ENCODE data around the gene ACER3. TPM values are rescaled to one million over a fixed set of nuclear protein-coding genes. Genes with fewer than 3 reads are reported as not detected.
"Not testable (repeated sequence)": the region's sequence is repeated elsewhere in the genome, so short reads cannot be mapped to it uniquely, and the experiment has no call there.

The ACER3 gene
- total RNA-seq, 4 donors from 2014 or later: 19.0 to 26.6 (median 22.0) TPM

DNA sequence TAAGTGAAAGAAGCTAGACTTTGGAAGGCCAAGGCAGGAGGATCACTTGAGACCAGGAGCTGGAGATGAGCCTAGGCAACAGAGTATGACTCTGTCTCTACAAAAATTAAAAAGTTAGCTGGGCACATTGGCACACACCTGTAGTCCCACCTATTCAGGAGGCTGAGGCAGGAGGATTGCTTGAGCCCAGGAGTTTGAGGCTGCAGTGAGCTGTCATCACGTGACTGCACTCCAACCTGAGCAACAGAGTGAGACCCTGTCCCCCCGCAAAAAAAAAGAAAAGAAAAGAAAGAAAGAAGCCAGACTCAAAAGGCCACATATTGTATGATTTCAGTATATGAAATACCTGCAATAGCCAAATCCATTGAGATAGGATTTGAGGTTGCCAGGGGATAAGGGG lies 198.2 kb downstream of the ACER3 start:
- DNase-seq (ENCODE audit: low spot score) (no peak), ATAC-seq (ENCODE audit: low FRiP score) (no peak)
- TF ChIP-seq, protein P1, sequence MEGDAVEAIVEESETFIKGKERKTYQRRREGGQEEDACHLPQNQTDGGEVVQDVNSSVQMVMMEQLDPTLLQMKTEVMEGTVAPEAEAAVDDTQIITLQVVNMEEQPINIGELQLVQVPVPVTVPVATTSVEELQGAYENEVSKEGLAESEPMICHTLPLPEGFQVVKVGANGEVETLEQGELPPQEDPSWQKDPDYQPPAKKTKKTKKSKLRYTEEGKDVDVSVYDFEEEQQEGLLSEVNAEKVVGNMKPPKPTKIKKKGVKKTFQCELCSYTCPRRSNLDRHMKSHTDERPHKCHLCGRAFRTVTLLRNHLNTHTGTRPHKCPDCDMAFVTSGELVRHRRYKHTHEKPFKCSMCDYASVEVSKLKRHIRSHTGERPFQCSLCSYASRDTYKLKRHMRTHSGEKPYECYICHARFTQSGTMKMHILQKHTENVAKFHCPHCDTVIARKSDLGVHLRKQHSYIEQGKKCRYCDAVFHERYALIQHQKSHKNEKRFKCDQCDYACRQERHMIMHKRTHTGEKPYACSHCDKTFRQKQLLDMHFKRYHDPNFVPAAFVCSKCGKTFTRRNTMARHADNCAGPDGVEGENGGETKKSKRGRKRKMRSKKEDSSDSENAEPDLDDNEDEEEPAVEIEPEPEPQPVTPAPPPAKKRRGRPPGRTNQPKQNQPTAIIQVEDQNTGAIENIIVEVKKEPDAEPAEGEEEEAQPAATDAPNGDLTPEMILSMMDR (IDR thresholded peaks at IDR 0.05): no peak

DNA sequence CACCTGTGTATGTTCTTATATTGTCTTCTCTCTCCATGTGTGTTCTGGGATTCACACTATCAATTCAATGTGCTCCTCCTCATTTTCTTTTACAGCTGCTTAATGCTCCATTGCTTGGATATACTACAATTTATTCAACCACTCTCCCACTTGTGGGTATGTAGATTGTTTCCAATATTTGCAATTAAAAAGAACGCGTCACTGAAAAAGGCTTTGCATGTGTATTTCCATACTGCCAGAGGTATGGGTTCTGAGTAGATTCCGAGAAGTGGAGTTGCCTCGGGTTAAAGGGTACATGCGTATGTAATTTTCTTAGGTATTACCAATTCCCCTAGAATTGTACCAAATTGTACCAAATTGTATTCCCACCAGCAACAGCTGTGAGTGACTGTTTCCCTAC lies 199.1 kb downstream of the ACER3 start:
- DNase-seq (ENCODE audit: low spot score) (no peak), ATAC-seq (ENCODE audit: low FRiP score) (no peak)
- TF ChIP-seq, protein P1 (IDR thresholded peaks at IDR 0.05): no peak

DNA sequence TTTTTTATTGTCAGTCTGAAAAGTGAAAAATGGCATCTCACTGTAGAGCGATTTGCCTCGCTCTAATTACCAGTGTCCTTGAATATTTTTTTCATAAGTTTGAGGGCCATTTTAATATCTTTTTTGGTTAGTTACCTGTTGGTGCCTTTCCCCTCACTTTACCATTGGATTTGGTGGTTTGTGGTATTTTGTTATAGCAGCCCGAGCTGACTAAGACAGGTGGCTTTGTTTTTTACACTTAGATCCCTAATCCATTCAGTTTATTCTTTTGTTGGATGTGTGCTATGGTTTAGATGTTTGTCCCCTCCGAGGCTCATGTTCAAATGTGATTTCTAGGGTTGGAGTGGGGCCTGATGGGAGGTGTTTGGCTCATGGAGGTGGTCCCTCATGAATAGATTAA lies 199.5 kb downstream of the ACER3 start:
- no peak for ATAC-seq (ENCODE audit: low FRiP score)
- no peak for DNase-seq (ENCODE audit: low spot score)
- TF ChIP-seq, protein P1 (IDR thresholded peaks at IDR 0.05): no peak

DNA sequence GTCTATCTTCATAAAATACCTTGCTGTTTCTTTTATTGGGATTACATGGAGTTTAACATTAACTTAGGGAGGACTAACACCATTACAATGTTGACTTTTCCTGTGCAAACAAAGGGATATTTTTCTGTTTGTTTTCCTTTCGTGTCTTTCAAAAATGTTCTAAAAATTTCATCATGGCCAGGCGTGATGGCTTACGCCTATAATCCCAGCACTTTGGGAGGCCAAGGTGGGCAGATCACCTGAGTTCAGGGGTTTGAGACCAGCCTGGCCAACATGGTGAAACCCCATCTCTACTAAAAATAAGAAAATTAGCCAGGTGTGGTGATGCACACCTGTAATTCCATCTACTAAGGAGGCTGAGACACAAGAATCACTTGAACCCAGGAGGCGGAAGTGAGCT lies 200.5 kb downstream of the ACER3 start:
- ATAC-seq (ENCODE audit: low FRiP score): not testable (repeated sequence)

DNA sequence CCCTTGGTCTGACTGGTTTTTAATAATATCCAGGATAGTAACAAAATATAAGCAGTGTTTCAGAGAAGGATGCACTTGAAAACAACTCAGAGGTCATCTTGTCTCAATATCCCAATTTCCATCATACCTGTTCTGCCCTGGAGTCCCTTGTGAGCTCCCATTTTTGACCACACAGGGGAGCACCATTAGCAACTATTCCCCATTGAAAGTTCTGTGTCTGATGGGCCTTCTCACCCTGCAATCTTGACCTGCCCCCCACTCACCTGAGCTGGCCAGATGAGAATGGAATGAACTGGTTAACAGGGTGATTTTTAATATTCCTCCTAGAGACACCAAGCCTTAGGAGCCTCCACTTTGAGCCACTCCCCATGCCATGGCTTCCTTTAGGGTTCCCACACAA lies 202.2 kb downstream of the ACER3 start:
- DNase-seq (ENCODE audit: low spot score) (no peak), ATAC-seq (ENCODE audit: low FRiP score) (no peak)
- TF ChIP-seq, protein P1 (IDR thresholded peaks at IDR 0.05): no peak

More for the DNA sequence above, 200.5 kb downstream of the ACER3 start:
- not testable (repeated sequence) for DNase-seq (ENCODE audit: low spot score)

DNA sequence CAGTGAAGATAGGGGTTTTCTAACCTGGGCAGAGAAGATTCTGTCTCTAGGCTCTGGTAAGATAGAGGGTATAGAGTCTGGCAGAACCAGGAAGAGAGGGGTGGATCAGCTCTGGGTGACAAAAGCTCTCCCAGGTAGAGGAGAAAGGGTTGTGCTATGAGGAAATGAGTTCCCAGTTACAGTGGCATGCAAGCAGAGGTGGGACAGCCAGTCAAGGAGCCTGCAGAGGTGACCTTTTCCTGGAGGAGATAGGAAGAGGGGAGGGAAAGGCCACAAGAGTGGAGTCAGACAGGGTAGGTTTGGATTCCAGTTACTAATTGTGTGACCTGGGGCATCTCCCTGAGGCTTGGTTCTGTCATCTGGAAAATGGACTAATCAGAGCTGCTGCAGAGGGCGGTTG lies 202.7 kb downstream of the ACER3 start:
- DNase-seq (ENCODE audit: low spot score) (no peak), ATAC-seq (ENCODE audit: low FRiP score) (no peak)
- TF ChIP-seq, protein P1 (IDR thresholded peaks at IDR 0.05): no peak

DNA sequence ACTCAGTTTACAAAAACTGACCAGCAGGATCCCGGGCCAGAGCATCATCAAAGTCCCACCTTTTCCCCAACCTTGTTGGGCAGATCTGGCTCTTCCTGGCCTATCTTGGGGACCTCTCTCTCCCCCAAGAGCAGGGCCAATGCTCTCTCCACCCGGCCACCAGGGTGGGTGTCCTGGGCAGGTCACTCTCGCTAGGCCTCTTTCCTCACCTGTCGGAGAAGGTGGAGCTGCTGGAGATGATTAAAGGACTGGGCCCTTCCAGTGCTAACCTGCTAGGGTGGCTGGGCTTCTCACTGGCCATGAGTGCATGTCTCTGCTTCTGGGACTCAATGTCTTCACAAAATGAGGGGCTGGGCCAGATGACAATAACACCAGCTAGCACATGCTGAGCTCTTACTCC lies 203.1 kb downstream of the ACER3 start:
- ATAC-seq (ENCODE audit: low FRiP score) (no peak), DNase-seq (ENCODE audit: low spot score) (no peak)
- TF ChIP-seq, protein P1 (IDR thresholded peaks at IDR 0.05): no peak

All from omental fat pad (tissue), 4 donors.